Stimulated activated CD8-positive, alpha-beta memory T cell treated with anti-CD3 and anti-CD28 coated beads, Interleukin-4, amount 100 ng/mL, for 24 hours (primary cell): Measurements from ENCODE around the gene PIGS.
"Not testable (repeated sequence)": the region's sequence is repeated elsewhere in the genome, so short reads cannot be mapped to it uniquely, and the experiment has no call there.

Experiments used
- DNase-seq: peaks from one replicate; pipeline ENCODE4 v3.0.0-alpha.2; 2020; ENCODE audit warnings: low read depth

Gene PIGS

GRCh38 chr17:28571361-28572122, at the start of gene PIGS:
TSS of gene PIGS (minus strand) at chr17:28571524. CDS start at chr17:28571496, 28 bp downstream.
- peak; percentile 91 for DNase-seq

GRCh38 chr17:28620010-28620409, 48.7 kb upstream of the PIGS start:
- DNase-seq = no peak

GRCh38 chr17:28618464-28618863, 47.1 kb upstream of the PIGS start:
- no peak for DNase-seq

GRCh38 chr17:28616281-28616680, 45.0 kb upstream of the PIGS start:
- no peak for DNase-seq

- DNase-seq = no peak
These were observed 44.1 kb upstream of the PIGS start for GRCh38 chr17:28615260-28615940.

GRCh38 chr17:28613931-28614381, 42.6 kb upstream of the PIGS start, which contains the start of gene RSKR:
TSS of gene RSKR (minus strand) at chr17:28614185. CDS start at chr17:28614161, 24 bp downstream.
- DNase-seq = no peak

GRCh38 chr17:28612936-28613872, 41.9 kb upstream of the PIGS start:
- DNase-seq = no peak

GRCh38 chr17:28612531-28612930, 41.2 kb upstream of the PIGS start:
- no peak for DNase-seq

- no peak for DNase-seq
These were observed 39.1 kb upstream of the PIGS start for GRCh38 chr17:28610376-28610775.

- not testable (repeated sequence) for DNase-seq
These were observed 32.7 kb upstream of the PIGS start for GRCh38 chr17:28604031-28604430.

GRCh38 chr17:28599311-28600184, 28.2 kb upstream of the PIGS start:
- DNase-seq = peak; percentile 28

GRCh38 chr17:28598799-28599310, 27.5 kb upstream of the PIGS start, which contains the start of gene SPAG5:
TSS of gene SPAG5 (minus strand) at chr17:28599025. CDS start at chr17:28598946, 79 bp downstream.
- peak; percentile 86 for DNase-seq

GRCh38 chr17:28598389-28598788, 27.1 kb upstream of the PIGS start:
- DNase-seq = no peak

GRCh38 chr17:28597606-28598383, 26.5 kb upstream of the PIGS start:
- no peak for DNase-seq

GRCh38 chr17:28592260-28592659, 20.9 kb upstream of the PIGS start:
- DNase-seq = no peak

GRCh38 chr17:28585851-28586250, 14.5 kb upstream of the PIGS start:
- DNase-seq = no peak

GRCh38 chr17:28584434-28584833, 13.1 kb upstream of the PIGS start:
- no peak for DNase-seq

GRCh38 chr17:28582513-28582912, 11.2 kb upstream of the PIGS start:
- DNase-seq = no peak

GRCh38 chr17:28580959-28581358, 9.6 kb upstream of the PIGS start:
- DNase-seq = no peak

- no peak for DNase-seq
These were observed 8.2 kb upstream of the PIGS start for GRCh38 chr17:28579526-28579925.
